GOT3 (cell line): ENCODE measurements around the gene SPANXN3.
"Not testable (repeated sequence)": the region's sequence is repeated elsewhere in the genome, so short reads cannot be mapped to it uniquely, and the experiment has no call there.

Experiments
- DNase-seq: peaks from one replicate; lab custom pipeline; 2025; ENCODE audit warnings: mixed read lengths; lab: John Stamatoyannopoulos, UW

SPANXN3 gene

DNA sequence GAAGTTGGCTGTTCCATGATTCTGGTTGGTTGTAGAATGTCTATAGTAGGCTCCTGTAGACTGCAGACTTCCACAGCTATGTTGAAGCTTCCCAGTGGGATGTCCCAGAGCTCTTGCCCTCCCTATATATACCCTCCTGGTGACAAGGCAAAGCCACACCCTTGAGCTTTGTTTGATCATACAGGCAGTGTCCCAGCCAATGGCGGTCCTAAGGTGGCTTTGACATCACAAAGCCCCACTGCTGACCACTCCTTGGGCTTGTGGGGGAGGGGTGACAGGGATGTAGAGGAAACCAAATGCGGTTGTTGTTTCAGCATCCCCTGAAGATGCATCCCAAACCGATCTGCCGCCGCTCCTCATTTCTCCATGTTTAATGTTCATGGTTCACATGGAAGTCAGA lies at the start of gene SPANXN3:
TSS of gene SPANXN3 (minus strand) at position 101 of the 400 bp plus-strand sequence. CDS start at position 17, 84 bp downstream.
- DNase-seq = not testable (repeated sequence)

DNA sequence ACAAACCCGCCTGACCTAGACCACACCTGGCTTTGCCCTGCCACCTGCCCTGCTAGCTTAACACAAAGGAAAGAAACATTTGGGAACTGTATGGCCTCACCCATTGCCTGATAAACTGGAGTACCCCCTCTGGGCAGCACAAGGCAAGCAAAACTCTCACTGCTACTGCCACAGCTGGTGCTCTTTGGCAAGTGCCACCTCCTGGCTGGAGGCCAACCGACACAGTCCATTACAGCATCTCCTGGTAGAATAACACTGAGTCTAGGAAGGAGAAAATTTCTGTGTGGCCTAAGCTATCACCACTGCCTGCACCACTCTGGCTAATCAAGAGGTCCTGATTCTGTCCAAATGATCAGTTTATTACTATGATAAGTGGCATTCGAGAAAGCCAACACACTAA lies 18.9 kb upstream of the SPANXN3 start:
- no peak for DNase-seq

GRCh38 chrX:143502196-143502595 lies 15.1 kb downstream of the SPANXN3 start:
- not testable (repeated sequence) for DNase-seq

DNA sequence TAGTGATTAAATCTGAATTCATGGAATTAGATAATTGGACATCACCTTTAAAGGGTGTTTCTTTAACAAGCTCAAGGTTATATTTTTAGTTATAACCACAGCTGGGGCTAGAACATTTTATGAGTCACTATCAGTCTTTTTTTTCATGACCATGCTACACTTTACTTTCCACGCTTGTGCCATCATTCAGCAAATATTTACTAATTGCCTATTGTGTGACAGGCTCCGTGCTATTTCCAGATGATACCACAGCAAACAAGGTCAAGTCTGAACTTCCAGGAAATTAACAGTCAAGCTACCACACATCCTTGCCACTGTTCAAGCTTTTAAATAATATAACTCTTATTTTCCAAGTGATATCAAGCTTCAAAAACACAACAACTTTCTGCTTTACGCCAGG lies 16.5 kb downstream of the SPANXN3 start:
- no peak for DNase-seq

DNA sequence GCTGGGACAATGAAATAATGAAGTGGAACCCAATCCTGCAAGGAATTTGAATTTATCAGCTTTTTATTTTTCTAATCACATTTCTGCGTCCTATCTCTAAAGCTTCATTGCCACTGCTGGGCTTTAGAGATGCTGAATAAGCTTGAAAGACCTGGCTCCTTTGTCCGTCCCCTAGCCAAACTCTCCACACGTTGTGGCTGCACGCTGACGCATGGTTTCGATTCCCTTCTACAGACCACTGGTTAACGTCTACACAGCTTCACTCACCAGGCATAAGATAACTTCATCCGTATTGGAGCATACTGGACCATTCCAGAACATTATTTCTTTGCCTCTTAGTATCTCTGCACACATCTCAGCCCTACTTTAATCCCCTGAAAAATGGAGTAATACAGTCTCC lies 31.2 kb downstream of the SPANXN3 start:
- DNase-seq = no peak

GRCh38 chrX:143476751-143477150 lies 40.5 kb downstream of the SPANXN3 start:
- DNase-seq = no peak

DNA sequence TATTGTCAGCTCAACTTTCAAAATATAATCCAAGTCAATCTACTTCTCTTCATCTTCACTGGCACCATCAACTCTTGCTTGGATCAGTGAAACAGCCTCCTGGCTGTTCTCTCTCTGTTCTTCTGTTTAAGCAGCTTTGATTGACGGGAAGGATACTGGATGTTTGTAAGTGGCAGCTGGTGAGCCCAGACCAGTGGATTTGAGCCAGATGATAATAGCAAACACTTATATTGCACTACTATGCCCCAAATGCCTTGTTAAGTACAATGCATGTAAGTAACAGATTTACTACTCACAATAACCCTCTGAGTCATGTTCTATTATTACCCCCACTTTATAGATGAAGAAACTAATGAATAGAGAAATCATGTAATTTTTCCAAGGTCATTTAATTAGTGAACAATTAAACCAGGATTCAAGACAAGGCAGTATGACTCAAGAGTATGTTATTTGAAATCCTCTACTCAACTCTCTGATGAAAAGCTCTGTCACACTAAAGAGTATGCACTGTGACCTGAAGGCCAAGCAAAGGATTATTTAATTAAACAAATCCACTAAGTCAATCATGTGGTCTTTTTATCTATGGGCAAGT lies 44.8 kb downstream of the SPANXN3 start:
- DNase-seq = no peak

DNA sequence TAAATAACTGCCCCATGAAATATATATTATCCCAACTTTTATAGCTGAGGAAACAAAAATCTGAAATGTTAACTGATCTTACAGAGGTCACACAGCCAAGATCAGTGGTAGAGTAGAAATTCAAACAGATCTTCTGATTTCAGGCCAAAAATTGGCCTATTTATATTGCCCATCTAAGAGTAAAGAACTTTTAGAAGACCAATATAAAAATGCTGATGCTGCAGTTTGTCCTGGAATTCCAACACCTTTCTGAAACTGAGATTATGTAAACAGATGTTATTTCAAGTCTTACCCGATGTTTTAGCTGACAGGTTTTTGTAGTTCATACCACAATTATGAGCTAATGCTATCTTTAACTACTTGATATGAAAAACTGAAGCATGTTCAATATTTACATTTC lies 51.1 kb downstream of the SPANXN3 start:
- DNase-seq = no peak

GRCh38 chrX:143462696-143463095 lies 54.6 kb downstream of the SPANXN3 start:
- no peak for DNase-seq

- DNase-seq = no peak
Measured at GRCh38 chrX:143461606-143462005, 55.7 kb downstream of the SPANXN3 start.
